Colon (tissue), 2 donors: ENCODE measurements around the gene GRM4.

ENCODE experiments used
- FAIRE-seq: peaks from 2 replicates; lab custom pipeline; 2012; peaks lifted over from hg19 to GRCh38; lab: Jason Lieb, UNC
- donor health status: control.
- donor health status: control.

GRM4 gene

DNA sequence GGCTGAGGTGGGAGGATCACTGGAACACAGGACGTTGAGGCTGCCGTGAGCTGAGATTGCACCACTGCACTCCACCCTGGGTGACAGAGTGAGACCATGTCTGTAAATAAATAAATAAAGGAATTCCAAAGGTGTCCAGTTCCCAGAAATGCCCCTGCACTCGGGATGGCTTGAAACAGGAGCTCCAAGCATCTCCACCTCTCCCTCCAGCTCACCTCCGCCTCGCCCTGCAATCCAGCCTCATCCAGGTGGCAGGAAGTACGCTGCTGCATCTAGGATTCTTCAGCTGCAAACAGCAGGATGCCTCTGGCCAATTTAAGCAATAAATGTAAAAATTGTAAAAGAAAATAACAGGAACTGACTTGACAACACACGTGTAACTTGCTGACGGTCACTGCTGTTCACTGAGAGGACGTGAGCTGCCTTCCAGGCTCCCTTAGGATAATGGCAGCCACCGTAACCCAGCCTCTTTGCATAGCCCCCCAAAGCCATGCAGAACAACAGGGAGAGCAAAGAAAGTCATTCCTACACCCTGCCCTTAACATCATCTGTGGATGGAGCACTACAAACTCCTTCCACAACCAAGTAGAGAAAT lies 11.4 kb upstream of the GRM4 start:
- FAIRE-seq: no peak

DNA sequence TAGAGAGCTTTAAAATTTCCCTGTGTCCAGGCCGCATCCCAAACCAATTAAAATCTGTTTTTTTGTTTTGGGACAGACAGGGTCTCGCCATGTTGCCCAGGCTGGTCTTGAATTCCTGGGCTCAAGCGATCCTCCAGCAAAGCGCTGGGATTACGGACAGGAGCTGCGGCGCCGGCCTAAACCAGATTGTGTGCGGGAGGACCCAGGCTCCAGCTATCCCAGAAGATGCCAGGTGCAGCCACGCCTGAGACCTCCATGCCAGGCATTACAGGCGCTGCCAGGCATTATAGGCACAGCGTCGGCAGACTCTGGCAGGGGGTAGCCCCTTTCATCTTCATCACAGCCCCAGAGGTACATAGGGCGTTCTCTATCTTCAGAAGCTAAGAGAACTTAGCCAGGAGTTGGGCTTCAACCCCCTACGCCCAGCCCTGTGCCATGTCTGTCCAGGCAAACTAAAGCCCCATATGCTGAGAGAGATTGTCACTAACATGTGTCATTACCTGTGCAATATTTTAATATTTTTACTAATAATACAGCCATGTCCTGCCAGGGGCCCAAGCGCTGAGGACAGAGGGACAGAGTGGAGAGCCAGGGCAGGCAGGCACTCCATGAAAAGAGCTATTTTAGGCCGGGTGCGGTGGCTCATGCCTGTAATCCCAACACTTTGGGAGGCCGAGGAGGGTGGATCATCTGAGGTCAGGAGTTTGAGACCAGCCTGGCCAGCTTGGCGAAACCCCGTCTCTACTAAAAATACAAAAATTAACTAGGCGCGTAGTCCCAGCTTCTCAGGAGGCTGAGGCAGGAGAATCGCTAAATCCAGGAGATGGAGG lies 9.8 kb upstream of the GRM4 start:
- no peak for FAIRE-seq

DNA sequence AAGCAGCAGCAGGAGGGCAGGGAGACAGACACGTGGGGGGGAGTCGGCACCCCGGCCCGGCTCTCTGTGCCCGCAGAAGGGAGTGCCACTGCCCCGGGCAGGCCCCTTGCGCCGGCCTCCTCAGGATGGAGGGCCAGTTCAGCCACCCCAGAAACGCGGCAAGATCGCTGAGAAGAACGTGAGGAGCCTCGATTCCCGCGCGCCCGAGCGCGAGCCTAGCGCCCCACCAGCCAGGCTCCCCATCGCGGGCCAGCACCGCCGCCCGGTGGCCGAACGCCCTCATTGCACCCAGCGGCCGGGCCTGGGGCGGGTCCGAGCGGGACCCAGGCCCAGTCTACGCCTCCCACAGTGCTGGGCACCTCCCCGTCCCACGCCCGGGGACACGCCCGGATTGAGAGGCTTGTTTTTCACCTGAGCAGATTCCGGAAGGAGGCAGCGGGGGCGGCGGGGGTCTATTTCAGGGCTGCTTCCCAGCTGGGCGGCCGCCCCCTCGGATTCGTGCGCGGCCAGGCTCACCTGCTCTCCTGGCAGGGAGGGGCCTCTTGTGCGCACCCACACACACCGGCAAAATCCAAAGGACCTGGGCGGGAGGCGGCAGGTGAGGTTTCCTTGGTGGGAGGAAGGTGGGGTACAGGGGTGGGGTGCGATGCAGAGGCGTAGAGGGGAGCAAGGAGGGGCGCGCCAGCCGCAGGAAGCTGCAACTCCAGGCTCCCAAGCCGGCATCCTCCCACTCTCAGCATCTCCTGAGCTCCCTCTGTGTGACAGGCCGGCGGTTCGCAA lies 9.0 kb upstream of the GRM4 start:
- no peak for FAIRE-seq

DNA sequence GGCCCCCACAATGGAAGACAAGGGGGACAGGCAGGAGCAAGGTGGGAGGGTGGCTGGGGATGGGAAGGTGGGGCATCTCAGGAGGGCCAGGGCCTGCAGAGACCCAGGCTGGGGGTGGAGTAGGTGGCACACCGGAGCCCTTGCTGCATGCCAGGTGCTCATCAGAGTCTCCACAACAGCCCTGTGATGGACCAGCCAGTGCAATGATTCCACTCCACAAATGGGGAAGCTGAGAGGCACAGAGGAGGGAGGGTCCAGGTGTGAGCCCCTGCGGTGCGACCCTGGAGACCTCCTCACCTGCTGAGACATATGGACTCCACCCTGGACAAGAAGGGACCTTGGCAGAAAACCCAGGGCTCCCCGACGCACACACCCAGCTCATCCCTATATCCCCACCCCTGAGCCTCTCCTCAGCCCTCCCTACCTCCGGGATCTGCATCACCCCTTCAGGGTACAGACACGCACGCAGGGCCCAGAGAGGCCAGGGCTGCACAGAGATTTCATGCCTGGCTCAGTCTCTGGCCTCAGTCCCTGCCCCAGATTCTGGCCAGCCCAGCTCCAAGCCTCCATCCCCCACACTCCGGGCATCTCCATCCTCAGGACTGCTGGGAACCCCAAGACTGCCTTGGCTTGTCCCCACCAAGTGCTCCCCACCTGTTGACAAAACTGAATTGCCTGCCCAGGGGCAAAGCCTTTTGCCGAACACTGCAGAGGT lies 7.1 kb upstream of the GRM4 start:
- FAIRE-seq: no peak

DNA sequence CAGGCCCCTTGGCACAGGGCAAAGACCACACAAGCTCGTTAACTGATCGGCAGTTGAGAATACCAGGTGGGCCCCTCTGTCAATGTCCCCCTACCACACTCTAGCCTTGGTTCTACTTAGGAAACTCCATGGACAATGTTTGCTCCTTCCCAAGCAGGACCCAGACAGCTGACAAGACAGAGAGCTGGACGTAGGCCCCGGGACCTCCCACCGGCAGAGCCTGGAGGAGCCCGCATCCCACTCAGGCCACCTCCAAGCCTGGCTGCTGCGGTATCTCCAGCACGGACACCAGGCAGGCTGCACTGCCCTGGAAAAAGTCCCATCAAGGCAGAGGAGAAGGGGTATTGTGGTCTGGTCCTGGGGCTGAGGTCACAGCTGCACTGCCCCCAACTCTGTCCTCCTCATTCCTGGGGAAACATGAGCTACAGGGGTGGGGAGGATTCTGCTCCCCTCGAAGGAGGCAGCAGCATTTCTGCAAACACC lies 6.2 kb upstream of the GRM4 start:
- no peak for FAIRE-seq

DNA sequence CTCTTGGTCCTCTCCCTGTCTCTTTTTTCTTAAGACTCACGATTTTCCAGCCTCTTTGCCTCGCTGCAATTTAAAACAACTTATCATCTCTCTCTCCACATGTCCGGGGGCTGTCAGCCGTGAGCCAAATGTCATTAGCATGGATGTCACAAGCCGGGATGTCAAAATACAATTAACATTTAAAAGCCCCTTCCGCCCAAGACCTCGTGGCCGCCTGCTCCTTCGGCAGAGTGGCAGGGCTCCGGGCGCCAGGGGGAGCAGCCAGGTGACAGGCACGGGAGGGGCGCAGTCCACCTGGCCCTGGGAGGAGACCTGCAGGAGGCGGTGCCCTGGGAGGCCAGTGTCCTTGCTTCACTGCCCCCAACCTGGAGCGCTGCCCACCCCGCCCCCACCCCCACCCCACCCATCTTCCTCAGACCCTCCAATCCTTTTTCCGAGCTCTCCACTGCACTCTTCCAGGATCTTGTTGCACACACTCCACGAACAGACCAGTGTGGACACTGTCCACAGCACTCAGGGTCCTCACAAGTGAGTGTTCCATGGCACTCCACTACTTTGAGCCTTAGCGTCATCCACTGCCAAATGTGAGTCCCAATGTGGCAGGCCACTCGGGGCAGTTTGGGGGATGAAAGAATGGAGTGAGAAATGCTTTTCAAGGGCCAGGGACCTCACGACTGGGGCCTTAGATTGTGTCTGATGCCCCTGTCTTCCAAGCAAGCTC lies 5.6 kb upstream of the GRM4 start:
- no peak for FAIRE-seq

DNA sequence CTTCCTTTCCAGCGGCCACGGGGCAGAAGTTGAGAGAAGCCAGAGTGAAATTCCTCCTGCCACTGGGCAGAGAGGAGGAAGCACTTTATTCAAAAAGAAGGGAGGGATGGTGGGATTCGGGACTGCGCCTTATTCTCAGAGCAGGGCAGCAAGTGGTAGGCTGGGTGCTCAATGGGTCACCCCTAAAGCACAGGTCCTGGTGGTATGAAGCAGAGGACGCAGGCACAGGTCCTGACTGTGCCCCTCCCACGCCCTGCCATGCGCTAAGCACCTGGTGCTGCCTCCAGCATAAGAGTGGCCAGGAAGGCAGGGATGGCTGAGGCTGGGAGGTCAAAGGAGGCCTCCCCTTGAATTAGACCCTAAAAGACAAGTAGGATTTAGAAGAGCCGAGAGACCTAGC lies 4.9 kb upstream of the GRM4 start:
- FAIRE-seq: no peak

DNA sequence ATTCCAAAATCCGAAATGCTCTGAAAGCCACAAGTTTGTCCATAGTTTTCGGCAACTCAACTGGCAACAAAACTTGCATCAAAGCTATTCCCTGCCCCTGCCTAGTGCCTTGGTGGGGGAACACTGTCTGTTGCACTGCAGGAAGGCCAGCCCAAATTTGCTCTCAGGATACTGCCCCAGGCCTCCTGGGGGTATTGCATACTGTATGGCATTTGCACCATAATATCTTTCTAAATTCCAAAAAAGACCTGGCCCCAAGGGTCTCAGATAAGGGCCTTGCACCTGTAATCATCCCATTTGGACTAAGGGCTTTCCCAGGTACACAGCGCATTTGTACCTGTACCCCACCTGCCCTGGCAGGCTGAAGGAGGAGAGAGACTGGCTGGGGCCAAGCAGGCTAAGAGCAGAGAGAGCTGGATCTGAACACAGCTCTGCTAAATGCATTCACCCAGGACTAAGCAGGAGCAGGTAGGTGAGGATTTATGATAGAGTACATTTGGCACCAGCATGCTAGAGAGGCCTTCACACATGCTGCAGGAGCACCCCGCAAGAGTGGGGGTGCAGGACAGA lies 4.0 kb upstream of the GRM4 start:
- no peak for FAIRE-seq

DNA sequence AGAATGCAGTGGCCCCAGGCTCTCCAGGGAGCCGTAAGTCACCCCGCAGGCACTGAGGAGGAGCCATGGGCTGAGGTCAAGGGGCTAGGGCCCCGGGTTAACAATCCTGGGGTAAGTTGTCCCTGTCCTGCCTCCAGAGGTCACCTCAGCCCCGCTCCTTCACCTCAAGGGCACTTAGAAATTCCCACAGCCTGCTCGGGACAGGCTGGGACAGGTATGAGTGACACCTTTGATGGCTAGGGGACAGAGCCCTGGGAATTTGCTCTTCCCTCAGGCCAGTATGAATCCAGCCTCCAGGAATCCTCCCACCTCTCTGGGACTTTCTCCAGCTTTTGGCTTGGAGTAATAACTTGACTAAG lies 3.5 kb upstream of the GRM4 start:
- no peak for FAIRE-seq

DNA sequence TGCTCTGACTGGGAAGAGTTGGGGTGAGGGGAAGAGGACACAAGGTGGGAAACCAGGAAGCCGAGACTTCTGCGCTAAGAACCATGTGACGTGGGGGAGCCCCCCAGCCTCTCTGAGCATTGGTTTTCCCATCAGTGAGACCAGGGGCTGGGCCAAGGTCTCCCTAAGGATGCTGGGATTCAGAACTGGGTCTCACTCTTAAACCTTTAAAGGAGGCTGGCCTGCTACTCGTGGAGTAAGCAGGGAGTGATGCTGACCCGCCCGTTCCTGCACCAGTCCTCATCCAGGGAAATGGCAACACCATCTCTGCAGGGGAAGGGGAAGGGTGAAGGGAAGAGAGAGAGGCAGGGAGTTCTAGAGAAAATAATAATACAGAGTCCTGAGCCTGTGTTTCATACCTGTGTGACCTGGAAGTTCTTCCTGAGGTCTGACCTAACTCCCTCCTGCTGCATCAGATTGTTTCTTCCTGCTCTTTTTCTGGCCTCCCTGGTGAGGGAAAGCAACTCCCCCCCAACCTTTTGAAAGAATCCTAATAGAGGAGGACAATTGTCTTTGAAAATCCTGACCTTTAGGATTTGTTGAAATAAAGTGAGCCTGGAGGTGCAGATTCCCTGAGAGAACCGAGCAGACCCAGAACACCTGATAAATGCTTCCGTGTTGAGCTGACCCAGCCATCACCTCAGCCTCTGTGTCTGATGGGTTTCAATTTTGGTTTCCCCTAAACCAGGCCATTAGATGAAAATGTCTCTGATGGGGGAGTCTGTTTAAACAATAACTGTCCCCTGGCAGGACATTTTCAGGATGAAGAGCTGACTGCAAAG lies 3.0 kb upstream of the GRM4 start:
- no peak for FAIRE-seq

DNA sequence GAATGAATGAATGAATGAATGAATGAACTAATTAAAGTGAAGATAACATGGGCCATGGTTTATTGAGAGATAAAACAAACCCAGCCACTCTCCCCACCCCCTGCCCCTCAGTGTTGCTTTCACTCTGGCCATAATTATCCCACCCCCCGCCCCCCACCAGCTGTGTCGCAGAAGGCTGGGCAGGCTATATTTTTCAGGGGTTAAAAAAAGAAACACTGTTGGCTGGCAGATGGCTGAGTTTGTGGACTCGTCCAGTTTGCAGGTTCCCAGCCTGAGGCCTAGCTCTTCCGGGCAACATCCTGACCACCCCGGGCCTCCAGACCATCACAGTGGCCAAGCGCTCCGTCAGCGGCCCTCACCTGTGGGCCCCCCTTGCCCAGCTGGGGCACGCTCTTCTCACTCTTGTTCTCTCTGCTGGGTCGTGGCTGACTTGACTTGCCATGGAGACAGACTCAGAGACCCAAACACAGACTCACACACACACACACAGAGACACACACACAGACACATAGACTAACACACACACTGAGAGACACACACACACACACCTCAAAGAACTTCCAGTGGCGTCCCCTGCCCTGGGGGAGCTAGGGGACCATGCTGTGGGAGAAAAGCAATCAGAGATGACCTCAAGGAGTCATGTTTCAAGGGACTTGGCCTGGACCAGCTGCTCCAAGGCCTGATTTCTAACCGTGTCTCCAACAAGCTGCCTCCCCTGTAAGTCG lies 2.2 kb upstream of the GRM4 start:
- FAIRE-seq: no peak

DNA sequence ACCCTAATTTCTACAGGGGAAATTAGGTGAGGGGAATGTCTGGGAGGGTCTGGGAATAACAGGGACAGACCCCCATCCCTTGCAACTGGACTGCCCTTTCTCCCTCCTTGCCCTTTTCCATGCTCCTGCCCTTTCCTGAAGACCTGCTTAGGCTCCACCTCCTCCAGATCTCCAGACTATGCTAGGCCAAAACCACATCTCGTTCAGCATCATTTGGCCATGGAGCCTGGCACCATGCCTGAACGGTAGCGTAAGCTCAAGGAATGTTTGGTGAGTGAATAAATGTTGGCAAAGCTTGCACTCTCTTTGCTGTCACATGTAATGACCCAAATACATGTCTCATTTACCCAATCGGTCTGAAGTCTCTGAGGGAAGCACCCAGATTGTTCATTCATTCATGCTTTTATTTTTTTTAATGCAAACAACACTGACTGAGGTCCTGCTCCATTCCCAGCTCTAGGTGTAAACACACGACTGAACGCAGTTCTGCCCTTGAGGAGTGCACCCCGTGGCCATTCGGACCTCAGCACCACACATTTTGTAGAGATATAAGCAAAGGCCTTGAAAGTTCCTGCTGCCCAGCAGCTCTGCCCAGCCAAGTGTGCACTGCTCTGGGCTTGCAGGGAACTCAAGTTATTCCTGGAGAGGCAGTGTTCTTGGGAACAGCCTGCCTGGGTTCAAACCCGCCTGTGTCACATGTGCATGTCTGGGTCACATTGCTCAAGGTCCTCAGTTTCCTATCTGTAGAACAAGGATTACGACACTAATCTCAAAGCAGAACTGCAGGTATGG lies 1.1 kb upstream of the GRM4 start:
- FAIRE-seq: no peak

DNA sequence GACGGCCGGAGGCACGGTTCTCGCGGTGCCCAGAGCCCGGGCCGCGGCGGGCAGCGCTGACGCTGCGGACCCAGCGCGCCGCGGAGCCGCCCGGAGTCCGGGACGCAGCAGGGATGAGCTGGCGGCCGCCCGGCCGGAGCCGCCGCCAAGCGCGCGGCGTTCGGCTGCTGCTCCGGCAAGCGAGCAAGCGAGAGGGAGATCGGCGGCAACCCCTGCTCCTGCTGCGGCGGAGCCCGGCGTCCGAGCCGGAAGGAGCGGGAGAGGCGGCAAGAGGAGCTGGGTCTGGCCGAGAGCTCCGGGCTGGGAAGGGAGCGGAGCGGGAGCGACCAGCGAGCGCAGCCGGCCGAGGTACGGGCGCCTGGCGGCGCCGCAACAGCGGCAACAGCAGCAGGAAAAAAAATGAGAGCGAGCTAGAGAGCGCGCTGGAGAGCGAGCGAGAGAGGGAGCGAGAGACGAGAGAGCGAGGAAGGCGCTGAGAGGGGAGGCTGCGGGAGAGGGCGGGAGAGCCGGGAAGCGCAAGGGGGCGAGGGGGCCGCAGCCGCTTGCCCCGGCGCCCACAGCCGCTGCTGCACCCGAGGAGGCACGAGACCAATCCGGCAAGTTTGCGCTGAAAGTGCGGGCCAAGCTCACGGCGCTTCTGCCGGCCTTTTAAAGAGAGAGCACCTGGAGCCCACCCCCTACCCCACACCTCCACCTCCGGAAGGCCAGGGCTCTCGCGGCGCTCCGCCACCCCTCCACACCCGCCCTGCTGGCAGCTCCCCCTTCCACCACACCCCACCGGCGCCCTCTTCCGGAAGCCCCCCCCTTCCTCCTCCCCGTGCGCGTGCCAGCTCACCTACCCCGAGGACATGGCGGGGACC lies 496 bp downstream of the GRM4 start:
- FAIRE-seq: no peak

DNA sequence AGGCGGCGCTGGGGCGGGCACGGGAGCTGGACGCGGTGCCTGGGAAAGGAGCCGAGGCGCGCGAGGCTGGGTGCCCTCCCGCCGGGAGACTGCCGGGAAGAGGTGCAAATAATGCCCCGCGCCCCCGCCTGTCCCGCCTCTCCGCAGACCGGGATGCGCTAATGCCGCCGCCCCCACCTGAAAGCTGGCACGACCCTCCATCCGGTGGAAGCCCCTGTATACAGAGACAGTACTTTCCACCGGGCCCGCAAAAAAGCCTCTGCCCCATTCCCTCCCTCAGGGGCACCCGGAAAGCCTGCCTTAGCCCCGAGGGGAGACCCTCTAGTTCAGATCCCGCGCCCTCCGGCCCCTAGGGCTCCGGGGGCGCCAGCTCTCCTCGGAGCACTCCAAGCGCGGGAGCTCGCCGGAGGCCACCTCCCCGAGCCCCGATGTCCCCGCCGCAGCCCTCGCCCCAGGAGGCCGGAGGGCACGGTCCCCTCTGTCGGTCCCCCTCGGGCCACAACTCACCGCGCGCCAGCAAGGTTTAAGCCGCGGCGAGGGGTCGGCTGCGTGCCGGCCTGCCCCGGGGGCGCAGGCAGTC lies 1.2 kb downstream of the GRM4 start:
- FAIRE-seq: no peak

DNA sequence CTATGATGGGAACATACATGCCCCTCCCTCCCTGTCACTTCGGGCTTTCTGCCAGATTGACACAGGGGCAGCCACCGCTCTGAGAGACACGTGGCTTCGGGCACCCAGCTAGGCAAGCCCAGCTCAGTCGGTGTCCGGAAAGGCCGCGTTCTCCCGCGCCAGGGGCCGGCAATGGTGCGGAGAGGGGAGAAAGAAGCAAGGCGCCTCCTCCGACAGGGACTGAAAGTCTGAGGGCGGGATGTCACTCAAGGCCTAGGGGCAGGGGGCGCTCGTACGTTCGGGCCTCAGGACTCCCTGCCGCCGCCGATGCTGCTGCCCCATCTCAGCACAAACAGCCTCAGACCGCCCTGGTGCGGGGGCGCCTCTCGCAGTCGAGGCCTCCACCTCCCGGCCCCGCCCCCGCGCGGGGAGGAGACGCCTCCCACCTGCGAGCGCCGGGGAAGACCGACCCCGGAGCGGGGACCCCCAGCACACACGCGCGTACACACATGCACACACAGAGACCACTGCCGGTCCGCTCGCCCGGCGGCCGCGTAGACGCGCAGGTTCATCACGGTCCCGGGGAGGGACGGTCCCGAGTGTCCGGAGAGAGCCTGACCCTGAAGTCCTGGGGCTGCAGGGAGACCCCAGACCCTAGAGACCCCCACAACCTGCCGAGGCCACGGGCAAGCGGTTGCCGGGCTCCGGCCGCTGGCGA lies 1.9 kb downstream of the GRM4 start:
- FAIRE-seq: no peak

DNA sequence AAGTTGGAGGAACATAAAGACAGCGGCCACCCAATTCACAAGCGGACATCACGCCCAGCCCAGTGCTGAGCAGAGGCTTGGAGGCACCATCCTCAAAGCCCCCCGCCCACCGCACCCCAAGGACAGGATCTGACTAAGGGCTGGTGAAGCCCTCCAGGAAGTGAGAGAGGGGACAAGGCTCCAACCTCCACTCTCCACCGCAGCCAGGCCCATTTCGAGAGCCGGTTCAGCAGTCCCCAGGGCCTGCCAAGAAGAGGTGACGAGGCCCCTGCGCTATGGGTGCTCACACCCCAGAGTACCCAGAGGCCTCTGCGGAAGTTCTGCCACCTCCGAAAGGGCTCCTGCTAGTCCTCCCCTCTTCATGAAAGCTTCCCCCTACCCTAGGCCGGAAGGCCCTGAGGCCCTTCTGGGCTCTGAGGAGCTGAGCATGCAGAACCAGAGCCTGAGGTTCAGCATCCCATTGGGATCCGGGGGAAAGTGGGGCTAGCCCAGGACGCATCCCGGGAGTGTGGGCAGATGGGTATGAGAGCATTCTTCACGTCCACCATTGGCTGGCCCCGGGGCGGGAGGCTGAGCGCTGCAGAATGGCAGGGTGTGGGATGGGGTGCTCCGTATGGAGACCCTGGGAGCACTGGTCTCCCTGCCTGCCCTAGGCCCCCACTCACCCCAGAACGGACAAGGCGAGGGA lies 2.5 kb downstream of the GRM4 start:
- no peak for FAIRE-seq
